GM19239 (cell line): ENCODE results near the gene MYO1E.
A peak's percentile ranks its signal among the peaks of the same experiment; 100 is the strongest.
"Not testable (repeated sequence)": the region's sequence is repeated elsewhere in the genome, so short reads cannot be mapped to it uniquely, and the experiment has no call there.

Experiments
- DNase-seq: peaks from one replicate; pipeline ENCODE4 v3.0.0; 2011; ENCODE audit warnings: low spot score; ENCODE audit not compliant: insufficient read length
- FAIRE-seq: peaks from 2 replicates; lab custom pipeline; 2011; peaks lifted over from hg19 to GRCh38; lab: Jason Lieb, UNC

The MYO1E gene

GRCh38 chr15:59157396-59157795, 215.3 kb downstream of the MYO1E start:
- no peak for FAIRE-seq
- no peak for DNase-seq

- FAIRE-seq (no peak), DNase-seq (no peak)
Measured at GRCh38 chr15:59155431-59155830, 217.2 kb downstream of the MYO1E start.

GRCh38 chr15:59154243-59154642, 218.4 kb downstream of the MYO1E start:
- FAIRE-seq, result no peak

GRCh38 chr15:59153466-59153865, 219.2 kb downstream of the MYO1E start:
- no peak for DNase-seq
- FAIRE-seq, result no peak

More at GRCh38 chr15:59154243-59154642, 218.4 kb downstream of the MYO1E start:
- no peak for DNase-seq

GRCh38 chr15:59152694-59153450, 219.8 kb downstream of the MYO1E start:
- no peak for DNase-seq
- FAIRE-seq, result no peak

- FAIRE-seq (no peak), DNase-seq (no peak)
Measured at GRCh38 chr15:59150185-59150584, 222.5 kb downstream of the MYO1E start.

- DNase-seq (no peak), FAIRE-seq (no peak)
Measured at GRCh38 chr15:59148153-59148833, 224.4 kb downstream of the MYO1E start.

GRCh38 chr15:59147666-59148065, 225.0 kb downstream of the MYO1E start:
- no peak for DNase-seq
- FAIRE-seq, result no peak

GRCh38 chr15:59144594-59144993, 228.1 kb downstream of the MYO1E start:
- not testable (repeated sequence) for FAIRE-seq

GRCh38 chr15:59143281-59143680, 229.4 kb downstream of the MYO1E start:
- no peak for FAIRE-seq
- DNase-seq, result no peak

More at GRCh38 chr15:59144594-59144993, 228.1 kb downstream of the MYO1E start:
- DNase-seq, result not testable (repeated sequence)

GRCh38 chr15:59140422-59141226, 232.0 kb downstream of the MYO1E start:
- FAIRE-seq (no peak), DNase-seq (no peak)

GRCh38 chr15:59138243-59138642, 234.4 kb downstream of the MYO1E start:
- DNase-seq (peak; percentile 75), FAIRE-seq (peak; percentile 89)

- no peak for DNase-seq
- FAIRE-seq, result peak; percentile 64
Measured at GRCh38 chr15:59137566-59137965, 235.1 kb downstream of the MYO1E start.

GRCh38 chr15:59133929-59134427, 238.7 kb downstream of the MYO1E start:
- DNase-seq (no peak), FAIRE-seq (no peak)

- no peak for FAIRE-seq
- DNase-seq, result no peak
Measured at GRCh38 chr15:59131969-59132562, 240.6 kb downstream of the MYO1E start.

- no peak for FAIRE-seq
Measured at GRCh38 chr15:59131456-59131855, 241.2 kb downstream of the MYO1E start.

GRCh38 chr15:59127255-59127654, 245.4 kb downstream of the MYO1E start:
- not testable (repeated sequence) for DNase-seq, FAIRE-seq

More at GRCh38 chr15:59131456-59131855, 241.2 kb downstream of the MYO1E start:
- DNase-seq, result no peak

GRCh38 chr15:59125683-59126082, 247.0 kb downstream of the MYO1E start:
- not testable (repeated sequence) for FAIRE-seq, DNase-seq

GRCh38 chr15:59124261-59124660, 248.4 kb downstream of the MYO1E start:
- DNase-seq (no peak), FAIRE-seq (no peak)

GRCh38 chr15:59120937-59121336, 251.7 kb downstream of the MYO1E start:
- DNase-seq, result no peak

More at GRCh38 chr15:59120937-59121336, 251.7 kb downstream of the MYO1E start:
- FAIRE-seq, result no peak
